Transverse colon (tissue), 4 donors: ENCODE measurements around the gene UBA52.

Experiments used
- CTCF ChIP-seq, 5 experiments: fragments of 200-600 bp in 3 of 5; fragments of 450-650 bp in 2 of 5; sonication (generic) in 3 of 5; IDR thresholded peaks; 1 replicate in 2 of 5; 2 replicates in 3 of 5; pipeline ENCODE4 v1.5.1; 2016 to 2017; ENCODE audit warnings: antibody characterized with exemption in 5 of 5, inconsistent platforms in 3 of 5, mild to moderate bottlenecking in 2 of 5, moderate library complexity in 1 of 5
- EP300 ChIP-seq: sonication (generic); formaldehyde crosslinking; IDR thresholded peaks from one replicate; pipeline ENCODE4 v1.6.1; 2017; ENCODE audit warnings: antibody characterized with exemption, low read depth
- POLR2A ChIP-seq: fragments of 450-650 bp; IDR thresholded peaks from one replicate; pipeline ENCODE4 v1.6.1; 2016; ENCODE audit warnings: antibody characterized with exemption, mild to moderate bottlenecking, moderate library complexity
- POLR2AphosphoS5 ChIP-seq, 3 donors: sonication (generic); formaldehyde crosslinking; IDR thresholded peaks; one replicate each; pipeline ENCODE4 v1.6.1; 2016; ENCODE audit warnings: antibody characterized with exemption in 3 of 3

GRCh38 chr19:18587561-18587960 is 15.9 kb downstream of the UBA52 start:
- TF ChIP-seq POLR2A = no peak
- TF ChIP-seq CTCF (IDR thresholded peaks at IDR 0.05) = no peak
- TF ChIP-seq EP300 = no peak
- no peak for TF ChIP-seq POLR2AphosphoS5 (IDR thresholded peaks at IDR 0.05)
